AG08396 (cell line): Measurements from ENCODE around the gene BDKRB2.

Experiments used
- DNase-seq: peaks from one replicate; pipeline ENCODE4 v3.0.0; 2012; ENCODE audit warnings: low spot score, mixed read lengths

Gene BDKRB2

DNA sequence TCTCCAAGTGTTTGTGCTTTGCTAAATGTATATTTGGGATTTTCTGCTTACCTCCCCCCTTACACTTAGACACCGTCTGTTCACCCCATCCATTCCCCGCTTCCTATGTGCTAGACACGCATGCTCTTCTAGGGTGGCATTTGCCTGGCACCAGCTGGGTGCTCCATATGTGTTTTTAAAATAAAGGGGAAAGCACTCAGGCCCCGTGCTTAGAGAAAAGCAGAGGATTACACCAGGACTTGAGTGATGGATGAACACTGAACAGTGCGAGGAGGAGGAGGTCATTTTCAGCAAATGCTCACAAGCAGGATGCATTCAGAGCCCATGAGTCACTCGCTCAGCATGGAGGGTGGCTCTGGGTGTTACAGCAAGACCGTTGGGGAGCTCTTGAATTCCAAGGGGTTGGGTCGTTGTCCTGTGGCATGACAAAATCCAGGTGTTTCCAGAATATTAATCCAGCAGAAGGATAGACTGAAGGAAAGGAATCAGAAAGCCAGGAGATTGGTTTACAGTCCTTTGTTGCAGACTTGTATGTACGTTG lies 48.4 kb downstream of the BDKRB2 start:
- DNase-seq = peak; percentile 82

DNA sequence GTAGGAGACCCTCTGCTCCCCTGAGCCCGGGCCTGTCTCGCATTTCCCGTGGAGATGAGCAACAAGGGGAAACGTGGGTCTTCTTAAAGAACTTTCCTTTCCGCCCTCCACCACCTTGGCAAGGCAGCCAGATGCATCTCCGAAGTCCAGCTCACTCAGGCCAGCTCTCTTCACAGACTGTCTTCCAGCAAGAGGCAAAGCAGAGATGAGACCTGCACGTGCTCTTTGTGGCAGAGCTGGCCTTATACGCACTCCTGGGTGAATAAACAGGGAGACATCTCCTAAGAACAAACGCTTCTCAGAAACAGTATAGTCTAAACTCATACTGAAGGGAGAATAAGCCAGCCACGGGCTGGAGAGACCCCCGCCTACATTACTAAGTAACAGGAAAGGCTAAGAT lies 50.0 kb downstream of the BDKRB2 start:
- no peak for DNase-seq

- DNase-seq = peak; percentile 74
Measured at GRCh38 chr14:96255501-96256366, 51.1 kb downstream of the BDKRB2 start, which contains the start of gene BDKRB1. BDKRB1 (plus strand) TSS chr14:96256210; CDS start chr14:96263683, 7,473 bp downstream.

DNA sequence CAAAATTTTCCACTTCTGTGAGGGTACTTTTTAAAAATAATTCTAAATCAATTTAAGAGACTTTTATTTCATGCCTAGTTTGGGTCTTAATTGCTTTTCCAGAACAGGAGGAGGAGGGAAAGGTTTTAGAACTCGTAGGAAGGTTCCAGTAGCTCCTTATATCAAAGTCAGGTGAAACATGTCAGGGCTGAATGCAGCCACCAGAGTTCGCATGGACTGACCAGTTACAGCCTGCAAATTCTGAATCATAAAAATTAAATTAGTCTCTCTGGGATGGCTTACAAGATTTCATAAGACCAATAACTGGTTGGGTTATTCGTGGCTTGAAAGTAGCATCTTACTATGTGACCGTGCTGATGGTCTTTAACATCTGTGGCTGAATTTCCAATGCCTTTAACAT lies 51.8 kb downstream of the BDKRB2 start:
- DNase-seq = peak; percentile 35

DNA sequence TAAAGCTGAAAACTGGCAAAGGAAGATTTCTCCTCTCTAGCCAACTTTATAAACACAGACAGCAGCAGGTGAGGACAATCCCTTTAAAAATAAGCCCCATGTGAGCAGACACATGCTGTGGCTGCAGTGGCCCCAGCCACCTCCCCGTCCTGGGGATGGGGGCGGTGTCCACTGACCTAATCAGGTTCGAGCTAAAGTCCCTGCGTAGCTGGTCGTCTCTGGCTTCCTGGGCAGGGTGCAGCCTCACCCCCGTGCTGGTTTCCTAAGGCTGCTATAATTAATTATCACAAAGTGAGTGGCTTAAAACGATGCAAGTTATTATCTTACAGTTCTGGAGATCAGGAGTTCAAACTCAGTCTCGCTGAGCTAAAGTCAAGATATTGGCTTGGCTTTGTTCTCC lies 52.4 kb downstream of the BDKRB2 start:
- DNase-seq = no peak

DNA sequence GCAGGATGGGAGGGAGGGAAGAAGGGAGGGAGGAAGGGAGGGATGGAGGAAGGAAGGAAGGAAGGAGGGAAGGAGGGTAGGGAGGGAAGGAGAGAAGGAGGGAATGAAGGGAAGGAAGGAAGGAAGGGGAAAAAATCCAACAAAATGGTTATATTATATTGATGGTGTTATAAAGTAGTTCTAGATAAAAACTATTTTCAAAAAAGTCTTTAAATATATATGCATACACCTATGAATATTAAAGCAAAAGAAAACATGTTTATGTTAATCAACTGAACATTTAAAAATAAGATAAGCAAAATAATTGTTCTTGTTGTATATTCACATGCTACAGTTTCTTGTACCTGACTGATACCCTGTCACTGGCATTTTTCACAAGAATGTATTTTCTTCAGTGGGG lies 53.3 kb downstream of the BDKRB2 start:
- DNase-seq = no peak

- DNase-seq = peak; percentile 62
Measured at GRCh38 chr14:96260341-96260821, 55.7 kb downstream of the BDKRB2 start.

DNA sequence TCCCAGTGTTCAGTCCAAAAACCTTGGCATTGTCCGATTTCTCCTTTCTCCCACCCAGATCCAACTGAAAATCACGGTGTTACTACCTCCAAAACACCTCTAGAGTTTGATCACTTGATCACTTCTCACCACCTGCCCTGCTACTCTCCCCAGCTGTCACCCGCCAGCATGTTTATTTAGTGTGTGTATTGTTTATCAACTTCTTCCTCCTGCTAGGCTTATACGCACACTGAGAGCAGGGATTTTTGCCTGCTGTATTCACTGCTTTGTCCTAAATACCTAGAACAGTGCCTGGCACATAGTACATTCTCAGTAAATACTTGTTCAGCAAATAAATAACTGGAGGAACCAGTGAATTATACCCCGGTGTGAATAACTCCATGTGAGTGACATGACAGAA lies 56.4 kb downstream of the BDKRB2 start:
- no peak for DNase-seq

- no peak for DNase-seq
Measured at GRCh38 chr14:96261772-96262655, 57.4 kb downstream of the BDKRB2 start.

GRCh38 chr14:96263347-96264199 lies 58.9 kb downstream of the BDKRB2 start:
- no peak for DNase-seq

GRCh38 chr14:96264200-96264553 lies 59.5 kb downstream of the BDKRB2 start:
- DNase-seq = no peak

DNA sequence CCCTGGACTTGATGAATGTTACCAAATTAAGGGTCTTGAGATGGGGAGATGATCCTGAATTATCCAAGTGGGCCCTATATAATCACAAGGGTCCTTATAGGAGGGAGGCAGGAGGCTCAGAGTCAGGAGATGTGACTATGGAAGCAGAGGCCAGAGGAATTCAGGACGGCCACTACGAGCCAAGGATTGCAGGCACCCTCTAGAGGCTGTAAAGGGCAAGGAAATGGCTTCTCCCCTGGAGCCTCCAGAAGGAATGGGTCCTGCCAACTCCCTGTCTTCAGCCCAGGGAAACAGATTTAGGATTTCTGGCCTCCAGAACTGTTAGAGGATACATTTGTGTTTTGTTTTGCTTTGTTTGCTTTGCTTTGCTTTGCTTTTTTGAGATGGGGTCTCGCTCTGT lies 60.2 kb downstream of the BDKRB2 start:
- DNase-seq = peak; percentile 42

DNA sequence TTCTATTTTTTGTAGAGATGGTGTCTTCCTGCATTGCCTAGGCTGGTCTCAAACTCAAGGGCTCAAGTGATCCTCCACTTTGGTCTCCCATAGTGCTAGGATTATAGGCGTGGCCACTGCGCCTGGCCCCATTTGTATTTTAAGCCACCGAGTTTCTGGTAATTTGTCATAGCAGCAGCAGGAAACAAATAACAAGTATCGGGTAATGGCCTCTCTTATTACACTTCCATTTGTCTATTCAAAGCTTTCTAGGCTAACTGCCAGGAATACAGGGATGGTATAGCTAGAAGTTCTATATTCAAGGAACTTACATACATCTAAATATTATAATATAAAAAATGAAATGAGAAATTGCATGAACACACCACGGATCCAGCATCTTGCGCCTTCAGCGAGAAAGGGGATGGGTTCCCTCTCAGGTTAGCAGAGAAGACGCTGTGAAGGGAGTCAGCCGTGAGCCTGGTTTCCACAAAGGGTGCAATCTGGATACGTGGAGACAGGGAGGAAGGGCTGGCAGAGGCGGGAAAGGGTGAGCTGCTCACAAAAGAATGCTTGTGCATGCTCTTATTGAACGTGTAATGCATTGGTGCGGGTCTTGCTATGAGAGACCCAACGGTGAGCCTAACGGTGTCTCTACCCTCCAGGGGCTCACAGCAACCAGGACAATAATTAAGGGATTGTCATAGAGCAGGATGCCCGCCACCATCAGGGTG lies 60.9 kb downstream of the BDKRB2 start:
- no peak for DNase-seq

- peak; percentile 66 for DNase-seq
Measured at GRCh38 chr14:96267336-96267735, 62.7 kb downstream of the BDKRB2 start.

DNA sequence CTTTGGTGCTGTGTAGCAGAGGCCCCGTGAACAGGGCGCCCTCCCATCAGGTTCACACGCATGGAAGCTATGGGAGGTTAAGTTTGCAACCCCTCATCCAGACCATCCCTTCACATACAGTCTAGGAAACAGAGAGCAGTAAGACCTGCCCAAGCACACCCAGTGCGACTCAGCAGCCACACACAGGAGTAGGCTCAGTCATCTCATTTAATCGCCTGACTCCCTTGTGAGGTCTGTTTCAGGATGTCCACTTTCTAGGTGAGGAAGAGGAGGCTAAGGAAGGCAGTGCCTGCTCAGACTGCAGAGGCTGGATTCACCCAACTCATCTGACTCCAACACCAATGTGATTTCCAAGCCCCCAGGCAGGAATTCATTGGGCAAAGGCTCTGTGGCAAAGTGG lies 63.3 kb downstream of the BDKRB2 start:
- DNase-seq = no peak

GRCh38 chr14:96268431-96269358 lies 64.1 kb downstream of the BDKRB2 start:
- DNase-seq = peak; percentile 87

GRCh38 chr14:96269359-96269710 lies 64.7 kb downstream of the BDKRB2 start:
- DNase-seq = no peak

GRCh38 chr14:96270565-96271420 lies 66.2 kb downstream of the BDKRB2 start:
- no peak for DNase-seq

DNA sequence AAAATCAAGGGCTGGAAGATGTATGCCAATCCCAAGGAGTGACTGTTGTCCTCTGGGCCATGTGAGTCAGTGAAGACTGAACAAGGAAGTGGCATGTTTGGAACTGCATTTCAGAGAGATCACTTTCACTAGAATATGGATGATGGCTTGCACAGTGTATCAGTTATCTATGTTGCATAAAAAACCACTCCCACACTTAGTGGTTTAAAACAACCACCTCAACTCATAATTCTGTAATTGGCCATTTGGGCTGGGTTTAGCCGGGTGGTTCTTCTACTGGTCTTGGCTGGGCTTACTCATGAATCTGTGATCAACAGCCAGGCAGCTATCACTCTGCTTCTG lies 66.8 kb downstream of the BDKRB2 start:
- DNase-seq = no peak
